GM18951 (cell line): Measurements from ENCODE around the gene RNU1-4.
"Not testable (repeated sequence)": the region's sequence is repeated elsewhere in the genome, so short reads cannot be mapped to it uniquely, and the experiment has no call there.

ENCODE experiments used
- in situ Hi-C: fragments of 300-500 bp; cut with MboI; formaldehyde crosslinking; loops from one replicate; pipeline ENCODE4 v1.12.0; 2022; ENCODE audit warnings: low sequenced_read_pairs, mixed read lengths, inconsistent platforms; ENCODE audit not compliant: unreplicated experiment

The RNU1-4 gene

GRCh38 chr1:16776248-16776647, 35.9 kb downstream of the RNU1-4 start:
- in situ Hi-C loops: not testable (repeated sequence)

- in situ Hi-C loops: not testable (repeated sequence)
These were observed 36.5 kb downstream of the RNU1-4 start for GRCh38 chr1:16776835-16777234.

- in situ Hi-C loops: not testable (repeated sequence)
These were observed 37.5 kb downstream of the RNU1-4 start for GRCh38 chr1:16777821-16778220.

GRCh38 chr1:16779525-16779924, 39.2 kb downstream of the RNU1-4 start:
- in situ Hi-C loops: not testable (repeated sequence)

GRCh38 chr1:16781033-16781432, 40.7 kb downstream of the RNU1-4 start:
- in situ Hi-C loops: not testable (repeated sequence)

- in situ Hi-C loops: not testable (repeated sequence)
These were observed 41.3 kb downstream of the RNU1-4 start for GRCh38 chr1:16781625-16782024.

- in situ Hi-C loops: not testable (repeated sequence)
These were observed 44.6 kb downstream of the RNU1-4 start for GRCh38 chr1:16784955-16785354.

- in situ Hi-C loops: not testable (repeated sequence)
These were observed 46.0 kb downstream of the RNU1-4 start for GRCh38 chr1:16786362-16786761.

GRCh38 chr1:16787175-16787574, 46.9 kb downstream of the RNU1-4 start:
- in situ Hi-C loops: not testable (repeated sequence)

GRCh38 chr1:16787711-16788110, 47.4 kb downstream of the RNU1-4 start:
- in situ Hi-C loops: not testable (repeated sequence)
